RWPE2 (cell line): ENCODE measurements around the gene XIRP2.

ENCODE experiments used
- ATAC-seq: fragments of 200-7000 bp; cut with Tn5 transposase; 3 replicates; pipeline ENCODE4 v1.9.1; 2021; ENCODE audit warnings: low read depth
- DNase-seq: peaks from one replicate; pipeline ENCODE4 v3.0.0-alpha.2; 2020; ENCODE audit warnings: low spot score
- H3K27ac ChIP-seq: fragments of 450-650 bp; 2 replicates; pipeline ENCODE4 v1.5.1; 2017; ENCODE audit warnings: mild to moderate bottlenecking; ENCODE audit not compliant: poor library complexity, severe bottlenecking
- H3K27me3 ChIP-seq: fragments of 250-450 bp; sonication (Bioruptor Pico); 2 replicates; pipeline ENCODE4 v1.5.1; 2021; ENCODE audit warnings: mild to moderate bottlenecking, moderate library complexity; ENCODE audit not compliant: insufficient read depth, poor library complexity, severe bottlenecking
- H3K36me3 ChIP-seq: fragments of 250-450 bp; sonication (Bioruptor Pico); 2 replicates; pipeline ENCODE4 v1.5.1; 2020; ENCODE audit warnings: low read depth, mild to moderate bottlenecking, moderate library complexity
- H3K4me1 ChIP-seq: fragments of 250-450 bp; sonication (Bioruptor Pico); 2 replicates; pipeline ENCODE4 v1.5.1; 2021; ENCODE audit warnings: mild to moderate bottlenecking, moderate library complexity; ENCODE audit not compliant: insufficient read depth, poor library complexity, severe bottlenecking
- H3K4me3 ChIP-seq: fragments of 250-450 bp; sonication (Bioruptor Pico); 2 replicates; pipeline ENCODE4 v1.5.1; 2021; ENCODE audit warnings: mild to moderate bottlenecking, moderate library complexity; ENCODE audit not compliant: severe bottlenecking
- H3K9me3 ChIP-seq: fragments of 250-450 bp; sonication (Bioruptor Pico); 2 replicates; pipeline ENCODE4 v1.5.1; 2021; ENCODE audit warnings: mild to moderate bottlenecking, moderate library complexity; ENCODE audit not compliant: severe bottlenecking
- TF ChIP-seq, protein P1 (sequence below): fragments of 450-650 bp; IDR thresholded peaks from one replicate; pipeline ENCODE4 v1.5.1; 2017; ENCODE audit warnings: mild to moderate bottlenecking, moderate library complexity; ENCODE audit not compliant: poor library complexity, severe bottlenecking

The XIRP2 gene

DNA sequence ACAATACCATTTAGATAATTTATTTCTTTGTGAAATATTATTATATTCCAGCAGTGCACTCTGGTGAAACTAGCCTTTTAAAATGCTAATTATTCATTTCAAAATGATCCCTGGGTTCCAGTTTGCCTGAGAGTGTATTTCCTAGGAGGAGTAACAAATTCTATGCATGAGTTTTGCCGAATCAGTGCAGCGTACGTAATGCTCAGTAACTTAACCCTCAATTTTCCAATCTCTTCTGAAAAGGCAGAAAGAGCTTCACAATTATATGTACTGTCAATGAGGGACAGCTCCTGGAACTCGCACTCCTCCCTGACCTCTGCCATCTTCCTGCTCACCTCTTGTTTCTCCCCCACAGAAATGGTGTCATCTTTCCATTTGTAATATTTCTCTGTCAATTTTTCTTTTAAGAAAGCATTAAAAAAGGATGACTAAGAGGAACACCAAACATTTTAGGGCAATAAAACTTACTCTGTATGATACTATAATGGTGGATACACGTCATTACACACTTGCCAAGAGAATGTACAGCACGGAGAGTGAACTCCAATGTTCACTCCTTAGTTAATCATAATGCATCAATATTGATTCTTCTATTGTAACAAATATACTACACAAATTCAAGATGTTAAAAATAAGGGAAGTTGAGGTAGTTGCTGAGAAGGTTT lies 25.7 kb upstream of the XIRP2 start:
- ATAC-seq (peak; percentile 35; the same call in 1 of the 3 replicates), DNase-seq (no peak)
- TF ChIP-seq, protein P1, sequence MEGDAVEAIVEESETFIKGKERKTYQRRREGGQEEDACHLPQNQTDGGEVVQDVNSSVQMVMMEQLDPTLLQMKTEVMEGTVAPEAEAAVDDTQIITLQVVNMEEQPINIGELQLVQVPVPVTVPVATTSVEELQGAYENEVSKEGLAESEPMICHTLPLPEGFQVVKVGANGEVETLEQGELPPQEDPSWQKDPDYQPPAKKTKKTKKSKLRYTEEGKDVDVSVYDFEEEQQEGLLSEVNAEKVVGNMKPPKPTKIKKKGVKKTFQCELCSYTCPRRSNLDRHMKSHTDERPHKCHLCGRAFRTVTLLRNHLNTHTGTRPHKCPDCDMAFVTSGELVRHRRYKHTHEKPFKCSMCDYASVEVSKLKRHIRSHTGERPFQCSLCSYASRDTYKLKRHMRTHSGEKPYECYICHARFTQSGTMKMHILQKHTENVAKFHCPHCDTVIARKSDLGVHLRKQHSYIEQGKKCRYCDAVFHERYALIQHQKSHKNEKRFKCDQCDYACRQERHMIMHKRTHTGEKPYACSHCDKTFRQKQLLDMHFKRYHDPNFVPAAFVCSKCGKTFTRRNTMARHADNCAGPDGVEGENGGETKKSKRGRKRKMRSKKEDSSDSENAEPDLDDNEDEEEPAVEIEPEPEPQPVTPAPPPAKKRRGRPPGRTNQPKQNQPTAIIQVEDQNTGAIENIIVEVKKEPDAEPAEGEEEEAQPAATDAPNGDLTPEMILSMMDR, result no peak
- Histone ChIP-seq H3K4me1 (no peaks in the 10 kb centered on the region), H3K36me3 (no peaks in the 10 kb centered on the region), H3K4me3 (no peak overlapping the region), H3K27ac (no peak overlapping the region), H3K27me3 (no peaks in the 10 kb centered on the region), H3K9me3 (no peaks in the 10 kb centered on the region)

- no peaks in the 10 kb centered on the region for H3K36me3 ChIP-seq
- H3K4me1 ChIP-seq, result no peaks in the 10 kb centered on the region
- H3K27ac ChIP-seq, result no peak overlapping the region
- TF ChIP-seq, protein P1, result no peak
- ATAC-seq (no peak), DNase-seq (no peak)
- no peak overlapping the region for H3K4me3 ChIP-seq
- no peaks in the 10 kb centered on the region for H3K9me3 ChIP-seq
- H3K27me3 ChIP-seq, result no peaks in the 10 kb centered on the region
Measured at GRCh38 chr2:166867874-166868514, 20.3 kb upstream of the XIRP2 start.

DNA sequence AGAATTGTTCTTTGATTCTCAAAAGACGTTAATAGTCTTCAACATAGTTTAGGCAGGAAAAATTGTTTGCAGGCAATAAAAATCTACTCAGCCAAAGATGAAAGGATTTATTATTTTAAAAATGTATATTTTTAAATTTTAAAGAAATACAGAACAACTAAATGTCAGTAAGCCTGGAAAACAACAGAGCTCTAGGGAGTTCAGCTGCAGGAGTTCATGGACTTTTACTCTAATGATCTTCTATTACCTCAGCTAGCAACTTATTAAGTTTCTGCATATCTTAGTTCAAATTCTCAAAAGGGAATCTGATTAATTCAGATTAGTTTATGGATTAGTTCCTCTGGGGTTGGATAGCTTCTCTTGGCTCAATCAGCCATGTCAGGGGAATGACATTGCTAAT lies 17.9 kb upstream of the XIRP2 start:
- TF ChIP-seq, protein P1, result no peak
- no peak for DNase-seq
- no peaks in the 10 kb centered on the region for H3K4me1 ChIP-seq
- no peak overlapping the region for H3K4me3 ChIP-seq
- H3K36me3 ChIP-seq, result no peaks in the 10 kb centered on the region
- H3K27me3 ChIP-seq, result no peaks in the 10 kb centered on the region
- no peak overlapping the region for H3K27ac ChIP-seq
- H3K9me3 ChIP-seq, result no peaks in the 10 kb centered on the region
- no peak for ATAC-seq

DNA sequence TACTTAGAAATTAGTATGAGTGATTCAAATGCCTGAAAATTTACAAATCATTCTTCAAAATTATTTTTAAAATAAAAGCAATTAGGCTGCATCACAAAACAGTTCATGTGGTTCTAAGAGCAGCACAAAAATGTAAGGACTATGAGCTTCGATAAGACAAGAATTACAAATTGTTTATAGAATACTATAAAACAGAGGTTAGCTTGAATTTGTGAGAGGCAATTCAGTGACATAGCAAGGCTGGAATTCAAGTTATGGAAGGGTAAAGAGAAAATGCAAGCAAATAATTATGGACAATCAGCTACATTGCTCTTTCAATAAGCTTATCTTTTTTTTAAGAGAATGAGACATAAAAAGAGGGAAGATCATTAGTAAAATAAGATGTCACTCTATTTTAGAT lies 7.1 kb upstream of the XIRP2 start:
- H3K4me1 ChIP-seq, result no peaks in the 10 kb centered on the region
- no peaks in the 10 kb centered on the region for H3K27me3 ChIP-seq
- ATAC-seq, result no peak
- H3K27ac ChIP-seq, result no peak overlapping the region
- no peaks in the 10 kb centered on the region for H3K9me3 ChIP-seq
- H3K36me3 ChIP-seq, result no peaks in the 10 kb centered on the region
- no peak overlapping the region for H3K4me3 ChIP-seq
- TF ChIP-seq, protein P1, result no peak
- DNase-seq, result no peak

GRCh38 chr2:166882851-166883250 lies 5.4 kb upstream of the XIRP2 start:
- no peak for ATAC-seq
- no peak overlapping the region for H3K4me3 ChIP-seq
- TF ChIP-seq, protein P1, result no peak
- no peaks in the 10 kb centered on the region for H3K9me3 ChIP-seq
- DNase-seq, result no peak
- H3K27ac ChIP-seq, result no peak overlapping the region
- no peaks in the 10 kb centered on the region for H3K36me3 ChIP-seq
- H3K27me3 ChIP-seq, result no peaks in the 10 kb centered on the region
- H3K4me1 ChIP-seq, result no peaks in the 10 kb centered on the region
